ENCODE data around the gene TSC1. TPM values are rescaled to one million over a fixed set of nuclear protein-coding genes. Genes with fewer than 3 reads are reported as not detected.

TSC1 gene
- total and polyA plus RNA-seq, 2 donors (not counting 3 experiments of a cell fraction or from before 2014, with no cell fraction given) = 43.9 to 51.2 TPM

DNA sequence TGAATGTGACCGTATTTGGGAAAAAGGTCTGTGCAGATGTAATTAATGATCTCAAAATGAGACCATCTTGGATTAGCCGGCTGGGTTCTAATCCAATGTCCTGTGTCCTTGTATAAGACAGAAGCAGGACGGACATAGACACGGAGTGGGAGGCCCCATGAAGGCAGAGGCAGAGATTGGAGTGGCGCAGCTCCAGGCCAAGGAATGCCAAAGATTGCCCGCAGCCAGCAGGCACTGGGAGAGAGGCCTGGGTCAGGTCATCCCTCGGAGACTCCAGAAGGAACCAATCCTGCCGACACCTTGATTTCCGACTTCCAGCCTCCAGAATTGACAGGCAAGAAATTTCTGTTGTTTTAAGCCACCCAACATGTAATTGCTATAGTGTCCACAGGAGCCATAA lies 21.1 kb upstream of the TSC1 start:
- TF ChIP-seq MAX (IDR thresholded peaks at IDR 0.05; ENCODE audit: insufficient read depth, insufficient read length) (no peak), POLR2AphosphoS5 (IDR thresholded peaks at IDR 0.05; ENCODE audit: insufficient read depth, low read depth, low read length) (no peak), FOS (IDR thresholded peaks at IDR 0.05; ENCODE audit: borderline replicate concordance, insufficient read depth, low read length) (no peak), JUN (IDR thresholded peaks at IDR 0.05; ENCODE audit: borderline replicate concordance, insufficient read depth, insufficient read length, low read depth) (no peak), MYC (IDR thresholded peaks at IDR 0.05; ENCODE audit: low read depth, low read length) (no peak)

GRCh38 chr9:132961002-132961401 lies 16.6 kb upstream of the TSC1 start:
- Histone ChIP-seq H4K20me1 (replicated peaks; ENCODE audit: control insufficient read depth, extremely low read depth, insufficient read depth, low read length) (no peaks in the 10 kb centered on the region), H3K9me1 (replicated peaks; ENCODE audit: control insufficient read depth, extremely low read depth, insufficient read depth, low read length) (no peaks in the 10 kb centered on the region), H3K27ac (ENCODE audit: insufficient read depth, low read depth, low read length) (no peak overlapping the region), H2AFZ (ENCODE audit: low read depth, low read length) (no peak overlapping the region), H3K4me2 (ENCODE audit: insufficient read depth, low read length) (no peak overlapping the region), H3K27me3 (ENCODE audit: control insufficient read depth in 2 of 2, insufficient read depth in 2 of 2, low read length in 2 of 2) (peaks cover 0 to 3% of the 10 kb centered on the region in 2 experiments), H3K4me3 (replicated peaks in 1 of 3; ENCODE audit: insufficient read depth in 1 of 3, low read depth in 1 of 3, low read length in 3 of 3) (no peak overlapping the region), H3K4me1 (ENCODE audit: control insufficient read depth, extremely low read depth, insufficient read depth, low read length) (no peaks in the 10 kb centered on the region), H3K9ac (replicated peaks; ENCODE audit: extremely low read depth, insufficient read depth, low read length) (no peak overlapping the region), H3K36me3 (ENCODE audit: control insufficient read depth in 2 of 2, extremely low read depth in 1 of 2, insufficient read depth in 2 of 2, low read length in 2 of 2) (no peaks in the 10 kb centered on the region), H3K9me3 (replicated peaks; ENCODE audit: control insufficient read depth, insufficient read depth, low read length) (no peaks in the 10 kb centered on the region), H3K79me2 (ENCODE audit: control insufficient read depth, insufficient read depth, low read length) (no peaks in the 10 kb centered on the region)
- BruUV-seq (replicated peaks) = no TSS peak
- FAIRE-seq (no peak), DNase-seq (ENCODE audit: low read depth, low spot score) (no peak)
- ChIA-PET POLR2A (no interaction called here), CTCF (no interaction called here)
- no peak for TF ChIP-seq FOS (IDR thresholded peaks at IDR 0.05; ENCODE audit: borderline replicate concordance, insufficient read depth, low read length)
- TF ChIP-seq MAX (IDR thresholded peaks at IDR 0.05; ENCODE audit: insufficient read depth, insufficient read length) = no peak
- no peak for TF ChIP-seq CTCF (IDR thresholded peaks at IDR 0.05; ENCODE audit: extremely low read depth in 1 of 2, insufficient read depth in 1 of 2, low read depth in 1 of 2, low read length in 2 of 2)
- no peak for TF ChIP-seq GATA2 (IDR thresholded peaks at IDR 0.05; ENCODE audit: insufficient read depth, insufficient read length, low read depth, low read length)
- no peak for TF ChIP-seq EZH2 (IDR thresholded peaks at IDR 0.05; ENCODE audit: borderline replicate concordance, low read depth, low read length, severe bottlenecking)
- no peak for TF ChIP-seq POLR2AphosphoS5 (IDR thresholded peaks at IDR 0.05; ENCODE audit: insufficient read depth, low read depth, low read length)
- TF ChIP-seq MYC (IDR thresholded peaks at IDR 0.05; ENCODE audit: low read depth, low read length) = no peak
- no peak for TF ChIP-seq JUN (IDR thresholded peaks at IDR 0.05; ENCODE audit: borderline replicate concordance, insufficient read depth, insufficient read length, low read depth)
- TF ChIP-seq POLR2A (IDR thresholded peaks at IDR 0.05; ENCODE audit: low read depth, low read length) = no peak
- dilution Hi-C loops (cut with MboI; ENCODE audit: extremely low pct_ligation_motif_present, low sequenced_read_pairs) (no loop called here), intact Hi-C loops (cut with micrococcal nuclease) (no loop called here)

More for the DNA sequence above, 21.1 kb upstream of the TSC1 start:
- Histone ChIP-seq H3K27me3 (ENCODE audit: control insufficient read depth in 2 of 2, insufficient read depth in 2 of 2, low read length in 2 of 2) (peaks cover 2 to 3% of the 10 kb centered on the region in 2 experiments), H2AFZ (ENCODE audit: low read depth, low read length) (no peak overlapping the region), H3K4me3 (replicated peaks in 1 of 3; ENCODE audit: insufficient read depth in 1 of 3, low read depth in 1 of 3, low read length in 3 of 3) (no peak overlapping the region), H3K36me3 (ENCODE audit: control insufficient read depth in 2 of 2, extremely low read depth in 1 of 2, insufficient read depth in 2 of 2, low read length in 2 of 2) (no peaks in the 10 kb centered on the region), H3K4me2 (ENCODE audit: insufficient read depth, low read length) (no peak overlapping the region), H4K20me1 (replicated peaks; ENCODE audit: control insufficient read depth, extremely low read depth, insufficient read depth, low read length) (no peaks in the 10 kb centered on the region), H3K9me1 (replicated peaks; ENCODE audit: control insufficient read depth, extremely low read depth, insufficient read depth, low read length) (no peaks in the 10 kb centered on the region), H3K4me1 (ENCODE audit: control insufficient read depth, extremely low read depth, insufficient read depth, low read length) (no peaks in the 10 kb centered on the region), H3K79me2 (ENCODE audit: control insufficient read depth, insufficient read depth, low read length) (no peaks in the 10 kb centered on the region), H3K9me3 (replicated peaks; ENCODE audit: control insufficient read depth, insufficient read depth, low read length) (no peaks in the 10 kb centered on the region), H3K27ac (ENCODE audit: insufficient read depth, low read depth, low read length) (no peak overlapping the region), H3K9ac (replicated peaks; ENCODE audit: extremely low read depth, insufficient read depth, low read length) (no peak overlapping the region)
- DNase-seq (ENCODE audit: low read depth, low spot score) (no peak), FAIRE-seq (no peak)
- no TSS peak for BruUV-seq (replicated peaks)
- intact Hi-C loops (cut with micrococcal nuclease) (no loop called here), dilution Hi-C loops (cut with MboI; ENCODE audit: extremely low pct_ligation_motif_present, low sequenced_read_pairs) (no loop called here)
- POLR2A ChIA-PET = no interaction called here
- CTCF ChIA-PET = no interaction called here
